Posterior vena cava (tissue), 2 donors: ENCODE results near the gene ATP6V0D1. TPM values are rescaled to one million over a fixed set of nuclear protein-coding genes. Genes with fewer than 3 reads are reported as not detected.

Experiments used
- DNase-seq: peaks from one replicate; pipeline ENCODE4 v3.0.0-alpha.2; 2020; ENCODE audit warnings: low spot score
- intact Hi-C, 2 donors: fragments of 100-400 bp; cut with DNase I; formaldehyde crosslinking; loops; one replicate each; pipeline versions ENCODE4 v1.14.1 to v1.14.2; 2022 to 2023
- total RNA-seq, 2 donors: library from RNA; stranded (reverse); fragmentation: NEBNext Ultra II Directional; extraction: Animal tissue kit (Norgen Biotek cat#: 25700); gene quantifications; one replicate each; pipeline ENCODE4 v1.2.1, GENCODE V29; 2021
- donor health status: DM: yes; HTN: yes; CAD: no.
- donor health status: DM: yes; HTN: yes; CAD: no.

ATP6V0D1 gene
- total RNA-seq, 2 donors from 2014 or later, result 56.7 to 73.4 TPM

DNA sequence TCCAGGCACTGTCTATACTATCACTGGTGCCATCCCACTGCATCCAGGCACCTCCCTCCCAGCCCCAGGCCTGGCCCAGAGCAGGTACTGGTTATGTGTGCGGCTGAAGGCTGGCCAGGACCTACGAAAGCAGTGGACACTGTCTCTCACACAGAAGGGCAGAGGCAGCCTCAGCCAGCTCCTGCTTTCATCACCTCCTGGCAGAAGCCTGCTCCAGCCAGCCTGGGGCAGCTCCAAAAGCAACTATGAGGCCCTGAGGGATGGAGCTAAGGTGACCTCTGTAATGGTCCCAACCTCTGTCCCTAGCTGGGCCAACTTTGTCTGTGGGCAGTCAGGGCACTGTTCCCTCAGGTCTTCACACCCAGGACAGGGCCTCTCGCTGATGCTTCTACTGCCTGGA is 31.2 kb downstream of the ATP6V0D1 start:
- no peak for DNase-seq
- intact Hi-C loops, result no loop called here

DNA sequence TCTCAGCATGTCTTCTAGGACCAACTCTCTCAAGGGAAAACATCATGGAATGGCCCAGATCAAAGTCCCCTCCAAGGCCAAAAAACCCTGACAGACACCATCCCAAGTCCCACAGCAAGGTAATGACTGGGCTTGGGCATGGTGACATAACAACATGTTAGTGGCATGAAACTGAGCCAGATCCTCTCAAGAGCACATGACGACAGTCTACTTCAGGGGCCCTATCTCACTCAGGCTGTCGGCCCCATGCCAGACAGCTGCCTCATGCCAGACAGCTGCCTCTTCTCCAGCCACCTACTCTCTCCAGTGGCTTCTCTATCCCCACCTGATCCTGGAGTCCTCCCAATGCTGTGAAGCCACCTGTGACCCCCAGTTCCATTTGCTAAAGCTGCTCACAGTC is 31.6 kb downstream of the ATP6V0D1 start:
- no peak for DNase-seq
- intact Hi-C loops, result no loop called here

DNA sequence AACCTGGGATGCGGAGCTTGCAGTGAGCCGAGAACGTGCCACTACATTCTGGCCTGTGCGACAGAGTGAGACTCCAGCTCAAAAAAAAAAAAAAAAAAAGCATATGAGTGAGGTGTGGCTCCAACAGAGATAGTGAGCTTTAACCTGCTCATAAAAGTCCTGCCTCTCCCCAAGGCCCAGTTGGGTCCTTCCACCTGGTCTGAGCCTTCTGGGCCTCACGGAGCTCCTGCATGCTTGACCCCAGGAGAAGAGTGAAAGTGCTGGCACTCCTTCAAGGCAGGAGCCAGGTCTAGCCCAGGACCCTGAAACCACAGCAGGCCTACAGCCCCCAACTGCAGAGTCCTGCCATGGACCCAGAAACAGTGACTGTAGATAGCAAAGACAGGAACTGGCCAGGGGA is 32.4 kb downstream of the ATP6V0D1 start:
- intact Hi-C loops, result no loop called here
- no peak for DNase-seq

DNA sequence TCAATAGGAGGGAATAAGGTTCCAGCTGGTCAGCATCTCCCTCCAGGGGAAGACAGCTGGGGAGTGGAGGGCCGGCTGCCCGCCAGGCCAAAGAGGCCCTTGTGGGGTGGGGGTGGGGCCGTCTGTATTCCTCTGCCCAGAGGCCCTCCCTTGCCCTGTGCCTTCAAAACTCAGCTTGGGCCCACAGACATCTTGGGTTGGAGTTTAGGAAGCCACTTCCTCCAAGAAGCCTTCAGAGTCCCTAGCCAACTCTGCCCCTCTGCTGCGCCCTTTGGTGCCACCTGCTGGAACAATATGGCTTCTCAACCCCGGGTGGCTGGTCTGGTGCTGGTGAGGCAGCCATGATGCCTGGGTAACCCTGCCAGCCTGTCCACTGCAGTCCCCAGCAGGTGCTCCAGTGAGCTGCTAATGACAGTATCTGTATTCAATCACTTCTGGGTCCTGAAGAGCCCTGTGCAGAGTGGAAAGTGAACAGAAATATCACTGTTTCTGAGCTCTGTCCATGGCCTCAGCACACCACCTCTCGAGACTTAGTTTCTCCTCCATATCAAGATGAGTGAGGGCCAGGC is 33.4 kb downstream of the ATP6V0D1 start:
- intact Hi-C loops, result no loop called here

DNA sequence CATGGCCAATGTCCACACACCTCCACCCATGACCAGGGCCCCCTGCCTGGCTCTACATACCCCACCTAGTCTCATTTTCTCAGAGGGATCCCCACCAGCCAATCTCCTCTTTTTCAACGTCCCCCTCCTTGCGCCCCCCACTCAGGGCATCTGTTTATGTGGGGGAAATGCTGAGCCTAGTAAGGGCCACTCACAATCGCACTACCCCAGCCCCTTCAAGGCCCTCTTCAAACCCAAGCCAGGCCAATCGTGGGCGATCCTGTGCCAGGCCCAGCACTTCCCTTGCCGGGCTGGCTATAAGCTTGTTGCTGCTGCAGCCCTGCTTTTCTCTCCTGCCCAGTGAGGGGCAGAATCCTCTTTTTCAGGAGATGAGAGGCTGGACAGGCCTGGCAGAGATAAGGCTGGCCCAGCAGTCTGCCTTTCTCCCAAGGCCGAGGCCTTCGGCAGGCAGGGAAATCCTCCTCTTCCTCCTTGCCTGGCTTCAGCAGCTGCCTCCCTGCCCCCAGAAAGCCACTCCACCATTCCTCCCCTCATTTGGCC is 33.9 kb downstream of the ATP6V0D1 start:
- intact Hi-C loops, result no loop called here
- DNase-seq, result no peak

More for the DNA sequence above, 33.4 kb downstream of the ATP6V0D1 start:
- no peak for DNase-seq

DNA sequence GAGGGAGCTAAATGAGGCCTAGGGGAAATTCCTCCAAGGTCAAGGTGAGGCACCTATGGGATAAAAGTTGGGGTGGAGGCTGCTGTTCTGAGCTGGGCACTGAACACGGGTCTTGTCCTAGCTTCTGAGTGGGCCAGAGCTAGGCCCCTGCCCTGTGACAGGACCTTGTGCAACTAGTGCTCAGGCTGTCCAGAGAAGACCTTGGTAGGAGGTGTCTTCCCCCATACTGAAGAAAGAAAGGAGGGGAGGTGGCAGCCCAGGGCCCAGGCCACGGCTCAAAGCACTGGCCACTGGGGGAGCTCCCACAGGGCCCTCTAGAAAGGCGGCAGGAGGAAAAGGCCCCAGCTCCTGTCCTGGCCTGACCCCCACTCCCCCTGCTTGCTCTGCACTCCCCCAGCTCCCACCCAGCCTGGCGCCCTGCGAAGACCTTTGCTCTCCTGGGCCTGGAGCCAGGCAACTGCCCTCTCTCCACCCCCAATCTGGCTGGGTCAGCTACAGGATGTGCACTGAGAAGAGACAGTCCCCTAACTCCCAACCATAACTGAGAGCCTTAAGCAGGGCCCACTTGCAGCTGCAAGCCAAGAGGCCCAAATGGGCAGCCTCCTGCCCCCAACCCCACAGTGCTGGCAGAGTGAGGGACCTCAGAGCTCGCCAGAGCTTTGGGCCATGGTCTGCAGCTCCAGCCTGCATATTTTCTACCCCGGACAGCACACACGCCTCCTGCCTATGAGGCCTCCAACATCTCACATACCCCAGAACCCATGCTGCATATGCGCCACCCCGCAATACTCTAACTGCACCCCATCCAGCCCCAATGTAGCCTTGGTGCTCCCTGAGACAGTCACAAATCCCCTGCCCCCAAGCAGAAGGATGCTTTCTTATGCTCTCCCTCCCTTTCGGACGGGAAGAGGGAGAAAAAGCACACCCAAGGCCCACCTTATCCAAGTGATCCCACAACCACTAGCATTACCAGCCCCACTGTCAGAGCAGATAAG is 34.7 kb downstream of the ATP6V0D1 start:
- intact Hi-C loops, result no loop called here
- no peak for DNase-seq

DNA sequence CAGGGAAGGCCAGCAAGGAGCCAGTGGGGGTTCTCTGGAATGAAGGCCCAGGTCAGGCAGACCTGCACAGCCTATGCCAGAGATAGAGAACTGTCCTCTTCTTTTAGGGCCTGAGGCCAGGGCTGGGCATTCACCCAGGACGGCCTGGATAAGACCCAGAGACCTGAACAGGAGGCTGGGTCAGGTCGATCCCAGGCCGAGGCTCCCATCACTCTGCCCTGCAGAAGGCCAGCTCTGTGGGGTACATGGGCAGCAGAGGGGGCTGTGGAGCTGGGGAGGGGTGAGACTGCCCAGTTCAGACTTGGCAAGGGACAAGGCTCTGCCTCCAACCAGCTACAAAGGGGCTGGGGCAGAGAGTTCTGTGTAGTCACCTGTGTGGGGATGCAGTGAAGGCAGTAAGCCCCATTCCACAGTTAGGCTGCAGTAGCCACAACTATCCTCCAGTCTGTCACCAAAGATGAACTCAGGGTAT is 35.5 kb downstream of the ATP6V0D1 start:
- intact Hi-C loops, result no loop called here
- no peak for DNase-seq

DNA sequence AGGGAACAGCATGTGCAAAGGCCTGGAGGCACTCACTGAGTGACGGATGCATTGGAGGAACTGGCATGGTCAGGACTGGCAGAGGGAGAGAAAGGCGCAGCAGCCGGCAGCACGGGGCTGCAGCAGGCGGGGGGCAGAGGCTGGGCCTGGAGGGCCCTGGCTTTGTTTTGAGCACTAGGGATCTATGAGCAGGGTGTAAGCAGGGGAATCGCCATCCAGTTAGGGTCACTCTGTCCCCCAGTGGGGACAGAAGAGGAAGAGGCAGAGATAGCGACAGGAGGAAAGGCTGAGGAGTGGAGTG is 35.9 kb downstream of the ATP6V0D1 start:
- intact Hi-C loops, result no loop called here
- no peak for DNase-seq

DNA sequence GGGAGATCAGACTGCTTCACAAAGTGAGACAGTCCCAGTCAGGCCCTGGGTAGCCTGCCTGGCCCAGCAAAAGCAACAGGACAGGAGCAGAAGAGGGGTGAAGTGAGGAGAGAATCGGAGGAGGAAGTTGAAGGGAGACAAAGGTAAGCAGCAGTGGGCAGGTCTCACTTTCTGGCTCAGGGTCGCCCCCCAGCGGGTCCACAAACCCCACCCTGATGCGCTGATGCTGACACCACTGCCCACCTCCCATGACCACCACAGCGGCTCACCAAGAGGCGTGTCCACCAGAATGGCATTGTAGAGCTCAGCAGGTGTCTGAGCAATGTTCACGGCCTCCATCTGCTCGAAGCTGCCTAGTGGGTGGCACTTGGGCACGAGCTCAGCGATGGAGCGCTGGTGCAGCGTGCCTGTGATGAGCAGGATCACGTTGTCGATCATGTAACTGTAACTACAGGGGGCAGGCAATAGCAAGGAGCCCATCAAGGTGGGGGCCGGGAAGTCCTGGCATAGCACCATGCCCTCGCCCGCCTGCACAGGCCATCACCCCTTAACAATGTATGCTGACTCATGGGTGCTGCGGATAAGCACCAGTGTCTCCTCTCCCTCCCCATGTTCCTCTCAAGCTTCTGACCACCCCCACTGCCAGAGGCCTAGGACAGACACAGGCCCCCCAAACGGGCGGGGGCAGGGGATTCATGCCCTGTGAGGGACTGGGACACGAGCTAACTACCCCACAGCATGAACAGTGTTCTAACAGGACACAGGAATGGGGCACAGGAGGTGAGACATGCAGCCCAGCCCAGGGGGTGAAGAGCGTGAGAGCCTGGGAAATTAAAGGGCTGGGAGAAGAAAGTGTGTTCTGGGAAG is 36.5 kb downstream of the ATP6V0D1 start:
- intact Hi-C loops, result no loop called here
- DNase-seq, result no peak

DNA sequence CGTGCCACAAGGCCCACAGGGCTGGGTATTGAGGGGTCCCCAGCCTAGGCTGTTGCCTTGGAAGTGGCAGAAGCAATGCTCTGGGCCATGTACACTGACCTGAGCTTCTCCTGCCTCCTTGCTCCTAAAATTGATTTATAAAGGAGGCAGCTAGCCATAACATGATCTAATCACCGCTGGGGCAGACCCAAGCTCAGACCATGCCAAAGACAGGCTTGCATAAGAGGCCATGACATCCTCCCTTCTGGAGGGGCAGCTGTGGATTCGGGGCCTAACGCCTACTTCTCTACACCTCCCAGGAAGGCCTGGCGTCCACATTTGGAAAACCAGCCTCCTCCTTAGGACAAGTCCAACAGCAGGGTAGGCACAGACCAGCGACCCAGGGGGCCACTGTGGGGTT is 37.7 kb downstream of the ATP6V0D1 start:
- intact Hi-C loops, result no loop called here
- peak; percentile 87 for DNase-seq

DNA sequence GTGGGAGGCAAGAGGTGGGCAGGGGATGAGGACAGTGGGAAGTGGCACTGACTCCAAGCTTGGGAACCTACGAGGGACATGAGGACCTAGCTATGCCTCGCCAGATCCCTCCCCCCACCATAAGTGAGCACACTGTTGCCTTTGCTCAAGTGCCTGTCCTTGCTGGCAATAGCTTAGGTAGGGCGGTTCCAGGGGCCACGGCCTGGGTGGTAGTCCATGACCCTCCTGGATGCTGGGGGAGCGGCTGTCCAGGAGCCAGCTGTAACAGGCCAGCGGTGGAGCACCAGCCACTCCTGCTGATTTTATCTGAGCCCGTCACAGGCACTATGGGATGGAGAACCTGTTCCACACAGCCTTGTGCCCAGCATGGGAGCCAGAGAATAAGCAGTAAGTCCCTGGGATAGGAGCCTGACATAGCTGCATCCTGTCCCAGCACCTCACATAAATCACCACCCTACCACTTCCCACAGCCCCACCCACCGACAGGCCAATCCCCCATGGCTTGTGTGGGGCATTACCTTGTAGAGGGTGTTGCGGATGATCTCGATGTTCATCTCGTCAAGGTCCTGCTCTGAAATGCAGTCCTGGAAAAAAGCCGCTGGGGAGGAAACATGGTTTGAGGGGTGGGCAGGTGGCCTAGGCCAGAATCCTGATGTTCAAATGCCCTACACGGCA is 38.2 kb downstream of the ATP6V0D1 start:
- no peak for DNase-seq

DNA sequence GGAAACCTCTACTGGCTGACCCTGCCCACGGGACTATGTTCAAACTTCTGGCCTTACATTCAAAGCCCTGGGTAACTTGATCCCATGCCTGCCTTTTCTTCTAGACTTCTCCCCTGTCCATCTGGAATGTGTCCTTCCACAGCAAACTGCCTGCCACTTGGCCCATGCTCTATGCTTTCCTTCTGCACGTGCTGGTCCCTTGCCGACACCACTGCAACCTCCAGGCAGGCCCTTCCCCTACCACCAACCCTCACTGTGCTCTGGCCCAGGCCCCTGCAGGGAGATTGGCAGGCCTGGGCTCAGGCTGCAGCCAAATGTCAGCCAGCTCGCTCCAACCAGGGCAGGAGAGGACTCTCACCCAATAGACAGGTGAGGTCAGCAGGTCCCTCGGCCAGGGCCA is 39.0 kb downstream of the ATP6V0D1 start:
- intact Hi-C loops, result no loop called here
- no peak for DNase-seq

More for the DNA sequence above, 38.2 kb downstream of the ATP6V0D1 start:
- intact Hi-C loops, result no loop called here

DNA sequence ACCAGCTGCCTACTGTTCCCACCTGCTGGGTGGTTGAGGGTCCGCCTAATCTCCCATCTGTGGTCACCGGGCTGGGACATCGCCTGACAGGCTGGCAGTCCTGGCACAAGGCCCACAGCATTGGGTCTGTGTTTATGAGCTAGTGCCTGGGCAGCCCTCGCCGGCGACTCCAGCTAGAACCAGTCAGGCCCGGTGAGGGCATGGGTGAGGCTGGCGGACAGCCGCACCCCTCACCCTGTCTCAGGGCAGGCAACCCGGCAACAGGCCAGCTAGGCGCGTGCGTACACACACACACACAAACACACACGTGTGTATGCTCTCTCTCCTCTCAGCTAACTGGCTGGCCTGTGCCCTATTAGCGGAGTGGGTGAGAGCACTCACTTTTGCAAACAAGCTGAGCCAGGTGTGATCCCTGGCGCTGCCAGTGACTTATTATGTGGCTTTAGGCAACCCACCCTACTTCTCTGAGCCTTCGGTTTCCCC is 39.6 kb downstream of the ATP6V0D1 start:
- intact Hi-C loops, result no loop called here
- no peak for DNase-seq

DNA sequence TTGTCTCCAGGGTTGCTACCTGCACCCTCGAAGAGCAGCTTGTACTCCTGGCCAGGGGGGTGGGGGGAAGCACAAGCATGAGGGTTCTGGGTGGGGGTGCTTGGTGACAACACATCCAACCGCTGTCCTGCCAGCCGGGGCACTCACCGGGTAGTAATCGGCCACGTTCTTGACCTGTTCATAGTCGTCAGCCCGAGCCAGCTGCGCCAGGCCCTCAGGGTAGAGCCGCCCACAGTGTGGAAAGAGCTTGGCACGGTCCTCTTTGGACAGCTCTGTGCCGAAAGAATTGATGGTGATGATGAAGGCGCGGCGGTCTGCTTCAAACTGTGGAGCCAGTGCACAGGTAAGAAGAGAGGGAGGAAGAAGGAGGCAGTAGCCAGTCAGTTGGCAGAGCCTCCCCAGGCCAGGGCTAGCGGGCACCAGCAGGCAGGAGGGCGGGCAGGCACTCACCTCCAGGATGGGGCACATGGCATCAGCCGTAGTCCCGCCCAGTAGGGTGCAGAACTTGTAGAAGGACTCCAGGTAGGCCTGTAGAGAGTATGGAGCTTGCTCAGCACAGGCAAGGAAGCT is 42.0 kb downstream of the ATP6V0D1 start:
- intact Hi-C loops, result no loop called here
- DNase-seq, result no peak

DNA sequence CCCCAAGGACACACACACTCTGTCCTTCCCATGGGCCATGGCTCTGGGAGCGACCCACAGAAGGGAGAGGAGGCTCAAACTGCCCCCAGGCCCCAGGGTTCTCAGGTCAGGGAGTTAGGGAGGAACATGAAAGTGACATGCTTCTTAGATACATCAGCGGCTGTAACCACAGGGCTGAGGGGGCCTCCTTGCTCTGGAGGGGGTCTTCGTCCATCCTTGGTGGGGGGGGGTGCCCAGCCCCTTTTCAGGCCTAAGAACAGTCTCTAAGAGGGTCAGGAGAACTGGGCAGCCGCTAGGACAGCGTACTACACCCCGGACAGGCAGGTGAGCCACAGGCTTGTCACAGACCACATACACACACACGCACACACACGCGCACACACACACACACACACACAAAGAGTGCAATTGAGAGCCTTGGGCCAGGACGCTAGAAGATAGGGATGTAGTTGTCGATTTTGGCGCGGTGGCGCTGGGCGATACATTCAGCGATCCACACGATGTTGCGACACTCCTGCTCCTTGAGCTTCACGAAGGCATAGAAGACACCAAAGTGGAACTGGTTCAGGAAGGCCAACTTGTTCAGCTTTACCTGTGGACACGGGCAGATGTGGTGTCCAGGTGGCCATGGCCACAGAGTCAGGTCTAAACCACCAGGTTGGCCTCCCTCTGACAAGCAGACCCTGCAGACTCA is 42.7 kb downstream of the ATP6V0D1 start:
- intact Hi-C loops, result no loop called here
- DNase-seq, result no peak

DNA sequence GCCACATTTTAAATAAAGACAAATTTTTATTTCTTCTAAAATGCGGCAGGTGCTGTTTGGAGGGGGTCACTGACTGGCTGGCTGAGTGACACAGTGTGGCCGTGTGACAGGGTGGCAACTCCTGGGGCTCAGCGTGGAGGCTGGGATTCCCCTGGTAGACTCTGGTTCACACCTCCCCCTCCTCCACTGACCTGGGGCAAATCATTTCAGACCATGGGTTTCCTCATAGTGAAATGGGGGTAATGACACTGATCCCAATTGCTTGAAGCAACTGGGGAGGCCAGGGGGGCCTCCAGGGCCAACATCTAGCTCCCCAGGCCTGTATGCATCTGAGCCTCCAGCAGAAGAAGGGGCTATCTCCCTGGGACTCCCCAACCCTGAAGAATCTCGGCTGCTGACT is 43.4 kb downstream of the ATP6V0D1 start:
- intact Hi-C loops, result no loop called here
- DNase-seq, result no peak

DNA sequence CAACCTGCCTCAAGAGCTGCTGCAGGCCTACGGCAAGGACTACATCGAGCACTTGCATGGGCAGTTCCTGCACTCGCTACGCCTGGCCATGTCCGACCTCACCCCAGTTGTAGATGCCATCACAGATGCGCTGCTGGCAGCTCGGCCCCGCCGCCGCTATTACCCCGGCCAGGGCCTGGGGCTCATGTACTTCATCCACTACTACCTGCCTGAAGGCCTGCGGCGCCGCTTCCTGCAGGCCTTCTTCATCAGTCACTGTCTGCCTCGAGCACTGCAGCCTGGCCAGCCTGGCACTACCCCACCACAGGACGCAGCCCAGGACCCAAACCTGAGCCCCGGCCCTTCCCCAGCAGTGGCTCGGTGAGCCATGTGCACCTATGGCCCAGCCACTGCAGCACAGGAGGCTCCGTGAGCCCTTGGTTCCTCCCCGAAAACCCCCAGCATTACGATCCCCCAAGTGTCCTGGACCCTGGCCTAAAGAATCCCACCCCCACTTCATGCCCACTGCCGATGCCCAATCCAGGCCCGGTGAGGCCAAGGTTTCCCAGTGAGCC is 44.2 kb downstream of the ATP6V0D1 start:
- no peak for DNase-seq
- intact Hi-C loops, result no loop called here

DNA sequence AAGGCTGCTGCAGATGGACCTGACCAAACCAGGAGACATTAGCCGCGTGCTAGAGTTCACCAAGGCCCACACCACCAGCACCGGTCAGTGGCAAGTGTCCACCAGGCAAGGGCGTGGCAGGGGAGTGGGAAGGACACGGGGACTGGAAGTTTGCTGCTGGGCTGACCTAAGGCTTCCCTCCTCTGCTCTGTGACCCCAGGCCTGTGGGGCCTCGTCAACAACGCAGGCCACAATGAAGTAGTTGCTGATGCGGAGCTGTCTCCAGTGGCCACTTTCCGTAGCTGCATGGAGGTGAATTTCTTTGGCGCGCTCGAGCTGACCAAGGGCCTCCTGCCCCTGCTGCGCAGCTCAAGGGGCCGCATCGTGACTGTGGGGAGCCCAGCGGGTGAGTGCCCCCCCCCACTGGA is 45.2 kb downstream of the ATP6V0D1 start:
- no peak for DNase-seq
- intact Hi-C loops, result no loop called here
